Activated T-helper 1 cell treated with anti-CD3 and anti-CD28 coated beads, Interleukin-2, amount 50 U/mL, for 16 hours (primary cell): Measurements from ENCODE around the gene CHEK1.
"Not testable (repeated sequence)": the region's sequence is repeated elsewhere in the genome, so short reads cannot be mapped to it uniquely, and the experiment has no call there.

Experiments
- DNase-seq, 2 donors: peaks; one replicate each; pipeline ENCODE4 v3.0.0-alpha.2; 2020; ENCODE audit warnings: low read depth in 1 of 2, low spot score in 1 of 2

Gene CHEK1

DNA sequence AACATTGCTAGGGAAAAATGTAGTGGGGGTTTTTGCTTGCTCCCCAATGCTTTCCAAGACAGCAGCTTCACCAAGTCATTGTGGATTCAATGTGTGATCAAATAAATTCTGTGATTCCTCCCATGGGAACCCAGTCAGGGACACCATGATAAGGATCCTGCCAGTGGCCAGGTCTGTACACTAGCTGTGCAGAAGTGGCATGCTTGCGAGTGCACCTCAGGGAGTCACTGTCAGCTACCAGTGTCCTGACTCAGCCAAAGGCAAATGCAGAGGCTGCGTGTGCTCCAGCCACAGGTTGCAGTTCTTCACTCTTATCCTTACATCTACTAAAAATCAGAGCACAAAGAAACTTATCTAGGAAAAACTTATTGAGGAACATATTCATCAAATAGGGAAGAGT is 65.0 kb downstream of the CHEK1 start:
- no peak for DNase-seq

DNA sequence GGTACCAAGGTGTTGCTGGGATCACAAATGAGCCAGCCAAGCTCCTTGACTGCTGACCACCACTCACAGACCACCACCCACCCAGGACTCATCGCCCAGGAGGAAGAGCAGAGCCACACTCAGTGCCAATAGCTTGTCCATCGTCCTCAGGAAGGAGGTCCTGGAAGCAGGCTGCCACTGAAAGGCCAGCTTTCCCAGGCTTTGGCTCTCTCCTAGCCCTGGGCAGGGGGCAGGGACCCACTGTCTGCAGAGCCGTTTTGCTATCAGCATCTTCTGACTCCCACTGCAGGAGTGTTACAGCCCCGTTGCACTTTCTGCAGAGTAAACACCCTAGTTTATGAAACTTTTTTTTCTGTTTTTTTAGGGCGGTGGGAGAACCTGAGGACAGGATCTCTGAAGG is 67.9 kb downstream of the CHEK1 start:
- DNase-seq, result no peak

DNA sequence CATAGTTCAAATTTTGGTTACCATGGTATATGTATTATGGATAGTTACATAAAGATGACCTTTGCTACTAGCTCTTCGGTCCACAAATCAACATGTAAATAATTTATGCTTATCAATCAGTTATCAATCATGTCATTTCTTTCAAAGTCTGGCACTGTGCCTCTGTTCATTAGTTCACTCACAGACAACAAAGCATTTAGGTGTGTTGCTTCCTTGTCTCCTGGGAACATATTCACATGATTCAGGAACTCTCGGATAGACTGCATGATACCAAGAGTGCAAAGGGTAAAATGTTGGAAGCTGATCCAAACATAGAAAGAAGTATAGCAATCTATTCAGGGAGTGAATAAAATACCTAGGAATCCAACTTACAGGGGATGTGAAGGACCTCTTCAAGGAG is 70.0 kb downstream of the CHEK1 start:
- no peak for DNase-seq

DNA sequence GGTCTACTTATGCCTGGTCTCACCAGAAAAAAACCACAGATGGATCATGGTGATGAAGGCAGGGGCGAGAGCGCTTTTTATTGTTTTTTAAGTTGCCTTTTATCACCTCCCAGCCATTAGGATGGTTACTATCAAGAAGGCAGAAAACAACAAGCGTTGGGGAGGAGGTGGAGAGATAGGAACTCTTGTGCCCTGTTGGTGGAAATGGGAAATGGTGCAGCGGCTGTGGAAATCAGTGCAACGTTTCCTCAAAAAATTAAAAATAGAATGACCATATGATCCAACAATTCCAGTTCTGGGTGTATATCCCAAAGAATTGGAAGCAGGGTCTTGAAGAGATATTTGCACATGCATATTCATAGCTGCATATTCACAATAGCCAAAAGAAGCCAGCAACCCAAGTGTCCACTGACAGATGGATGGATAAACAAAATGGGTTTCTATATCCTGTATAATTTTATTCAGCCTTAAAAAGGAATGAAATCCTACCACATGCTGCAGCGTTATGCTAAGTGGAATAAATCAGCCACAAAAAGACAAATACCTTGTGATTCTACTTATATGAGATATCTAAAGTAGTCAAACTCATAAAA is 76.2 kb downstream of the CHEK1 start:
- no peak for DNase-seq

DNA sequence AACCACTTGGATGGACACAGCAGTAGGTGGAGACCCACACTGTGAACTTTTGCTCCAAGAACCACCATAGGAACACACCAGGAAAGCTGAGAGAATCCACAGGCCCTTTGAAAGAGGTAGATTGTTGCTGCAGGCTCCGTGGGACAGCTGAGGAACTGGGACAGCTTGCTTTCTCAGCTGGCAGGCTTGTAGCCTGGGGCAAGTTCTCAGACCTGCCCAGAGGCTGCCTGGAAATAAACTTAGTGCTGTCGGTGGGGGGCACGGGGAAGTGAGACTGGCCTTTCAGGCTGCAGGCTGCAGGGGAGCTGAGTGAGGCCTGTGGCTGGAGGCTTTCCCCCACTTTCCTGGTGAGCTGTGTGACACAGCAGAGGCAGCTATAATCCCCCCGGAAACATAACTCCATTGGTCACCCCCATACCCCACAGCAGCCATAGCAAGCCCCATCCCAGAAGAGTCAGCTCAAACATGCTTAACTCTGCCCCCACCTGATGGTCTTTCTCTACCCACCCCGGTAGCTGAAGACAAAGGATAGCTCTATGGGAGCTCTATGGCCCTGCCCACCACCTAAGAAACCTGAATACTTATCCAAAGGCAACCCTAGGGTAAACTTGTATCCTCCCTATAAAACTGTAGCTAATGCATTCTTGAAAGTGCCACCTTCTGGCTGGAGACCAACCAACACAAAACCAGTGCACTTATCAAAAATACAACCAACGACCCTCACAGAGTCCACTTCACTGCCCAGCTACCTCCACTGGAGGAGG is 77.1 kb downstream of the CHEK1 start:
- no peak for DNase-seq

DNA sequence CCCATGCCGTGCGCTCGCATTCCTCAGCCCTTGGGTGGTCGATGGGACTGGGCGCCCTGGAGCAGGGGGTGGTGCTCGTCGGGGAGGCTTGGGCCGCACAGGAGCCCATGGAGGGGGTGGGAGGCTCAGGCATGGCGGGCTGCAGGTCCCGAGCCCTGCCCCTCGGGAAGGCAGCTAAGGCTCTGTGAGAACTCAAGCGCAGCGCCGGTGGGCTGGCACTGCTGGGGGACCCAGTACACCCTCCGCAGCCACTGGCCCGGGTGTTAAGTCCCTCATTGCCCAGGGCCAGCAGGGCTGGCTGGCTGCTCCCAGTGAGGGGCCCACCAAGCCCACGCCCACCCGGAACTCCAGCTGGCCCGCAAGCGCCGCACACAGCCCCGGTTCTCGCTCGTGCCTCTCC is 79.7 kb downstream of the CHEK1 start:
- DNase-seq, result not testable (repeated sequence)

DNA sequence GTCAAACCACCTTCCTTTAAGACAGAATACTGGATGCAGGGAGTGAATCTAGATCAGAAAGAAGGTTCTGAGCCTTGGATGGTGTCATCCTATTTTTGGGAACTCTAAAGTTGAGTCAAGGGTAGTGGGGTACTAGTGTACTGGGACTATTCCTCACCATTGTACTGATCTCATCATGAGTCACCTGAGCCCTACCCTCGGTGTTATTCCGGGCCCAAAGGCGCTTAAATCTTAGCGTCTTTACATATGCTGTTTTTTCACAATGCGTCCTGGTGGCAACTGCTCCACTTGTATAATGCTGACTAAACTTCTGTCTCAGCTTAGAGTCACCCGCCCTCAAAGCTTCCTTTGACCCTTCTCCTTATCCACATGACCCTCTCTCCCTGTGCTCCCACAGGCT is 95.8 kb downstream of the CHEK1 start:
- no peak for DNase-seq

DNA sequence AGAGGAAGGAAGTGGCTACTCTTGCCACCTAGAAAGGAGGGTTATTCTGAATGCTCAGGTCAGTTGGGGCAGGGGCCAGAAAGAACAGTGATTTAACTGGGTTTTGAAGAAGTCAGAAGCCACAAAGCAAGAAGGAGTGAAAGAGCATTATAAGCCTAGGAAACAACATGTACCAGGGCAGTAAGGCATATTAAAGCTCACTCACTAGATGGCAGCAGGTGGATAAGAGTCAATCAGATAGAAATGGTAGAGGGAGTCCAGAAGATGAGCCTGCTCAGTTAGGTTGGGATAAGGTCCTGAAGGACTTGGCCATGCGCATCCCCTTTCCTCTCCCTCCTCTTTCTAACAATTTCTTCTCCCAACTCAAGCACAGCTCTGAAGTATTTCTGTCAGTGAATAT is 99.2 kb downstream of the CHEK1 start:
- no peak for DNase-seq
